NOMO-1 treated with dmso at 0.1 percent for 144 hours (cell line): Measurements from ENCODE around the gene PRL.

Experiments
- DNase-seq: peaks from one replicate; lab custom pipeline; 2025; ENCODE audit not compliant: unreplicated experiment; lab: John Stamatoyannopoulos, UW

Gene PRL

DNA sequence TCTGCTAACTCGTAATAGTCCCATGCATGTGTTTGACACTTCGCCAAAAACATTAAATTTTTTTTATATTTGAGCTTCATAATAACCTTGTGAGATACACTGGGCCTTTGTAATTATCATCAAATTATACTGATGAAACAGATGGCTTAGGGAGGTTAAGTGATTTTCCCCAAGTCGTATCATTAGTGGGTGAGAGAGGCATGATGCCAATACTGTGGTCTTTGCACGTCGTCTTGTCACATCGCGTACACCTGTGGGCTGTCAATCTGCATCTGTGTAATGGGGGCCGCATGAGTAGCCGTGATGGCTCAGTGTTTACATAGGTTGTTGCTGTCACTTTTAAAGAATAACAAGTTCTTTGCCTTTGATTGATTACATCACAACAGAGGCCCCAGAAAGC lies 1.7 kb downstream of the PRL start:
- DNase-seq = no peak

DNA sequence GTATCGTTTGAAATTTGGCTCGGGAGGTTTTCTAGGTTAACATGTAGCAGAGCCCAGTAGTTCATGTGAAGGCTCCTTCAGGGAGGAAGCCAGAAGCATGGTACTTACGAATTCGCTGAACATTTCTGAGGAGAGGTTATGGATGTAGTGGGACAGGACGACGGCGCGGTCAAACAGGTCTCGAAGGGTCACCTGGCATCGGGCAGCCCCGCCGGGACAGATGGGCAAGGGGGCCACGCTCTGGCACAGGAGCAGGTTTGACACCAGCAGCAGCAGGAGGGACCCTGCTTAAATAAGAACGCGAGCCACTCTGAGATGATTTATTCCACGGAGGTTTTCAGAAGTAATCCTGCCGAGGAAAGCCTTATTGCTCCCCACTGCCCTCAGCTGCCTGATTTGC lies 2.5 kb downstream of the PRL start:
- no peak for DNase-seq

- no peak for DNase-seq
These were observed 6.8 kb downstream of the PRL start for GRCh38 chr6:22290045-22290444.

- DNase-seq = no peak
These were observed 8.1 kb downstream of the PRL start for GRCh38 chr6:22288721-22289120.

- DNase-seq = no peak
These were observed 12.2 kb downstream of the PRL start for GRCh38 chr6:22284666-22285065.

DNA sequence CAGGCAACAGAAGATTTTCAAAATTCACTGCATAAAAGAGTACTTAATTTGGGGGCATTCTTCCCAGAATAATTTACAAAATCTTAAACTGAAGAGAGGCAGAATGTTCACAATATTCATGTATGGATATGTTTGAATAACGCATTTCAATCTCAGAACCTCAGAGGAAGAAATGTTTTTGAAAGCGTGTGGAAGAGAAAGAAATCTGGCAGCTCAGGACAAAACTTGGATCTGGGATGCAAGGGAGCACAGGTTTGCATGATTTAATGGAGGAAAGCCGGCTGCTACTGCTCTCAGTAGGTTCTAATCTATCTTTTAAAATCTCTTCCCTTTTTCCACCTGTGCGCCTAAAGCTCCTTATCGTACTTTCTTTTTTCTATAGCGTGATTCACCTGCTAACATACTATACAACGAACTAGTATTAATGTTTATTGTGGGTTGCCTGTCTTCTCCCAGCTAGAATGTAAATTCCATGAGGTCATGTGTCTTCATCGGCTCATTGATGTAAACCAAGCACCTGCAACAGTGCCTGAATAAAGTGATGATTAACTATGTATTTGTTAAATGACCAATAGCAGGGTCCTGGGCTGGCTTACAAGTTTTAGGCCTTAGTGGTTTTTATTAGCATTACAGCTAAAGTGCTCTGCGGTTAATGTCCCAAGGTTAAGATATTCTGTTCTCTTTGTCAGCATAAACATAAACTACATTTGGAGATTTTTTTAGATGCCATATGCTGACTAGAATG lies 15.3 kb downstream of the PRL start:
- no peak for DNase-seq

GRCh38 chr6:22279427-22279826 lies 17.4 kb downstream of the PRL start:
- DNase-seq = no peak

- DNase-seq = peak; percentile 2
These were observed 25.8 kb downstream of the PRL start for GRCh38 chr6:22271081-22271480.

DNA sequence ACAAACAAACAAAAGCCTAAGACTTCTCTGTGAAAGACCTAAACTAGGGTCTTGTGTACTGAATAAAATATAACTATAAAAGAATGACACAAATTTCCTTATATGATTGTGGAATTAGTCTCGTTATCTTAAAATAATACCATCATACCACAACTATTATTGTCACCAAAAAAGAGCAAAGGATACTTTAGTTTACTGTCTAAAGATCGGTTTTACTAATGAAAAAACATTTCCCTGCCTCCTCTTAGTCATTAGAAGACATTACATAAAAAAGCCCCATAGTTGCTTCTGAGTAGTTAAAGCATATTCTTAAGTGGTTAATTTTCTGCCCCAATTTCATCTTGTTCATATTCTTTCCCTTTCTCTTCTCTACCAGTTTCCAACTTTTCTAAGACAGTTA lies 33.1 kb downstream of the PRL start:
- DNase-seq = no peak

- no peak for DNase-seq
These were observed 42.0 kb downstream of the PRL start for GRCh38 chr6:22254886-22255285.

DNA sequence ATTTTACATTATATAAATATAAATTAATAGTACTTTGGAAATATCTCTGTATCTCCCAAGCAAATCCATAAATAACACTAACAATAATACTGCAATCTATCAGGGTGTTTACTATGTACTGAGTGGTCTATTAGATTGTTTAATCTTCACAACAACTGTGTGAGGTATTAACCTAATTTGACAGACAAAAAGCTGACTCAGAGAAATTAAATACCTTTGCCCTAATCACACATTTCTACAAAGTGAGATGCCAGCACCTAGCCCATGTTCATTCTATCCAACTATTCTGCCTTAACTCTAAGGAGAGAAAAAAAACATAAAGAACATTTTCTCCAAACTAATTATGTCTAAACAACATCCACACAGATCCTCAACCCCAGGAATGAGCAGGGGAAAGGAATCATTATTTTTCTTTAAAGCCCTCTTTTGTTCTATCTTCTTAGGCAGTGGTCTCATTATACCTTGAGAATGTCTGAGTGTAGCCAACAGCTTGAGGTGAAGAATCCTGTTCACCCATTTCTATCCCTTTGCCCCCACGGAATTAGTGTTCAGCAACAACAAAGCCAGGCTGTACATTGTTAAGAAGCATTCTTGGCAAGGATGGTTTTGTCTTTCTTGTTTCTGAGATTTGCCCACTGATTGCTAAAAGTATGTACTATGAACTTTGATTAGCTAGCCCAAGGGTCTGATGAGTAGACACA lies 42.7 kb downstream of the PRL start:
- no peak for DNase-seq

DNA sequence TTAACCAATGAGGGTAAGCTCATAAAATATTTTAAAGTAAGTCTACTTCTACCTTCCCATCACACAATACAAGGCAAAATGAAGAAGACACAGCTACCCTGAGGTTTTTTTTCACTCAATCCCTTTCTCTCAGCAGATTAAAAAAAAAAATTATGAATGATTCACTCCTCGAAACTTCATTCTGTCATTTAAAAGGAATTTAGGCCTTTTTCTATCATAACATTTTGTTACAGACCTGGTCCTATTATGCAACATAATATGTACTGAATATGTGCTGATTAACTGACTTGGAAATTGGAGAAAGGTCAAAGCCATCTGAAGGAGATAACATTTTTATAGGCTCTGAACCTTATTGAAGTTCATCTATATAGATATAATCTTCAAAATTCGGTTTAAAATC lies 45.5 kb downstream of the PRL start:
- no peak for DNase-seq

DNA sequence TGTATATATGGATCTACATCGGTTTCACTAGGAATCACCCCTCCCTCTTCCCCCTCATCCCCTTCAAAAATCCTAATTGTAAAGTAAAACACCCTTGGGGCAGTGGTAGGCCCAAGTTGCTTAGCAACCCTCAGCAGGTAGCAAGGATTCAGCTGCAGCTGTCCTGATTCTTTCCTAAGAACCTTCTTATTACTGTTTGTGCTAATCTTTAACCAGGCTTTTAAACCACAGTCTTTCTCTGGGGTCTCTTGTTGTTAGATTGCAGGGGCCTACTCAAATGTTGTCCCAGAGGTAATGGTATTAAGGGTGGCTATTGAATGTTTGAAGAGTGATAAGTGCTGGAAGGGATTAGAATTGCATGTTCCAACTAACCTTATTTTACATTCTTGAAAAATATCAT lies 46.4 kb downstream of the PRL start:
- DNase-seq = no peak

- no peak for DNase-seq
These were observed 47.0 kb downstream of the PRL start for GRCh38 chr6:22249711-22250350.

DNA sequence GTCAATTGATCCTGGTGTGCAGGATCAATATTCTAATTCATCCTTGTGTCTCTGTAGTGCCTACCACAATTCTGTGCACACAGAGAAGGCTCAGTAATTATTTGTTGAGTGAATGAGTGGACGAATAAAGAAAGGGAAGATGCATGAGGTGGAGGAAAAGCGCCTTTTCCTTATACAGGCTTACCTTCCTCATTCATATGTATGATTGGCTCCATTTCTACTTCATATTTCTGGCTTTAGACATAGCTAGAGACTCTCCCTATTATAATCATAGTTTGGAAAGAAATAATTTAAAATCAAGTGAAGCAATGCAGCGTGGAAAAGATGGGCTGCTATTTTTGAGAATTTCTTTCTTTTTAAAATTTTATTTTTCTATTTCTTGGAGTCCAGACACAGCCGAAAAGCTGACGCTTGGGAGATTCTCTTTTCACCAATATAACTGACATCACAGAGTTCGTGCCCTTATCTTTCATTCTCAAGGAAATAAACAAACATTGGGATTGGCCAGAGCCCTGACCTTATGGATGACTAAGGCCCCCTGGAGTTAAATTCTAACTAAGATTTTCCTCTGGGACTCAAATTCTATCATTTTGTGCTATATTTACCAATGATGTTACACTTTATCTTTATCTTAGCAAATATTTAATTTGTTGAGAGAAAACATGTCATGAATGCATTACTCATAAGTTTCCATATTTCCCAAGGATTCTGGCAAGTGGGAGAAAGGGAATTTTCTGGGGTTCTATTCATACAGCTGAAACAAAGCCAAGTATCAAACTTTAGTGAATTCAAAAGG lies 48.1 kb downstream of the PRL start:
- no peak for DNase-seq

DNA sequence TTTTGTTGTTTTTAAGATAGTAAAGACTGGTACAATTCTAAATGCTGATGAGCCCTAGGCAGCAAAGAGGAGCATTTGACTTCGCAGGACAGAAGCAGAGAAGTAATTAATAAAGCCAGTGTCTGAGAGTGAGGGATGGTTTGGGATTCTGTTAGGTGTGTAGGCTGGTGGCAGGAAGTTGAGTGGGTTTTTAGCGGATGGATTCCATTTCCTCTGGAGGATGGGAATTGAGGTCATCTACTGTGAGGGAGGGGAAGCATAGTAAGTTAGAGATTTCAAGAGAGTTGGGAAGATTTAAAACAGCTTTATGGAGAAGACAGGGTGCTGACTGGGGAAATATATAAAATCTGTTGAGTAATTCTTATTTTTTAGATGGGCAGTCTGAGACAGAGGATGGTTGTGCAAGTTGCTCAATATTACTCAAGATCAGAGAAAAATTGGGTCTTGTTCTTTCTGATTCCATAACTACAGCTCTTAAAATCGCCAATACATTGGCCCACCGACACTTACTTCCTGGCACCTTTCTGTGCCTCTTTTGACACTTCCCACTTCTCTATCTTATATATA lies 48.8 kb downstream of the PRL start:
- DNase-seq = no peak

DNA sequence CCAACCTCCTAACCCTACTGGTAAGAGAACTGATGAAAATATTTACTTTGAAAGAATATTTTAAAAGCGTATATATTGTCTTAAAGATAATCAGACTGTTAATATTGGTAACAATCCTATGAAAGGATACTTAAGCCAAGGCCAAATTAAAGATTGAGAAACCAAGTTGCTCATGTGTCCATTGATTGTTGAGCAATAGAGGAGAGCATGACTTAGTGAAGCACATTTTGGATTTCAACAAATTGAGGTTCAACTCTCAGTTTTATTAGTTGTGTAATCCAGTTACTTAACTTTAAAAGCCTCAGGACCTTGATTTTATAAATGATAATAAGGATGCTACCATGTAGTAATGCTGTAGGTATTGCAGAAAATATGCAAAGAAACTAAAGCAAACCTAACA lies 56.8 kb downstream of the PRL start:
- no peak for DNase-seq

DNA sequence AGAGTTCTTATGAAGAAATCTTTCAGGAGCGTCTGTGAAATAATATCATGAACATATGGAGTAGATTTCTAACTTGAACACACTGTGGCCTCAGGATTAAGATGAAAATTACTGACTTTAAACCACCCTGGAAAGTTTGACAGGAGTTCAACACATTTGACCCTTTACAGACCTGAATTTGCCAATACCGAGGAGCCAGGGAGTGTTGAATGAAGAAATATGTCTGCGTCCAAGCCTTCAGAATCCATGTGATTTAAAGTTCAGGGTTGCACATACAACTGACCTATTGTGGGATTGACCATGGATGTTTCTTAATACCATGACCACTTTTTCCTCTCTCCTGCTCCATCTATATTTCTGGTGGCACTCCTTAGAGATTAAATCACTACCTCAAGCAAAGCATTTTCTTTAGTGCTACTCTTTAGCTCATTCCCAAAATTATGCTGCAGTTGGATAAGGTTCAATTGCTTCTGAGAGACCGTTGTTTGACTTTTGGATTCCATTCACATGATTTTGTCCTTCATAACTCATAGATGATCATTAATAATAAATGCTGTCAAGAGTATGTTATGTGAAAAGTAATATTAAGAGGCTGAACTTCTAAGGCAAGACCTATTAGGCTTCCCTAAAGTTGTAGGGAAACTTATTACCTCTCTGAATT lies 57.4 kb downstream of the PRL start:
- DNase-seq = no peak

DNA sequence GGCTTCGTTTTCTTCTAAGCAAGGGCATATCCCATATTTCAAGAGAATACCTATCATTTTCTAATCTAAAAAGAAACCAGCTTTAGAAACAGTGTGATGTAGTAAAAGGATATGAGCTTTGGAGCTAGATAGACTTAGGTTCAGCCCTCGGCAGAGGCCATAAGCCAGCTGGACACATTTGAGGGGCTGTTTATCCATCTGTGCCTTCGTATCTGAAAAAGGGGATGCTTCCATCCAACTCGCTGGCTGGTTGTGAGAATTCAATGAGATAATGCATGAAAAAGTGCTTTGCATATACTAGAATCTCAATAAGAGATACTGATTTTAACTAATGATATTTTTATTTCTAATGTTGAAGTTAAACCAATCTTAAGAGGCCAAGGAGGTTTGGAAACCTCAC lies 58.0 kb downstream of the PRL start:
- DNase-seq = no peak

DNA sequence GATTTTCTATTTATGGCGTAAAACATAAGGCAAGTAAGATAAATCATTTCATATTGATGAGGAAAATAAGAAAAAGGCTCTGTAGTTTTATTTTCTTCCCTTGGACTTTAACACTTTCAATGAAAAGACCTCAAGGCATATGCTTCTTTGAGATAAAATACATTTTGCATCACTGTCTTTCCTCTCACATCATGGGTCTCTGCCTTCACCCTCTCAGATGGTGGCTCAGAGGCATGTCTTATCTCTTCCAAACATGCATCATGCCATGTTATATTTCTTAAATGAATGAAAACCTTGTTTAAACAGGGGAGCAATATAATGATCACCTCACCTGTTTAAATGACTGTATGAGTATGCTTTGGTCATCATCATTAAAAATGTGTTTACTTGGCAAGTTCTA lies 59.3 kb downstream of the PRL start:
- DNase-seq = no peak
